ENCODE data around the gene STRN.

GRCh38 chr2:36973320-36973719 lies 7.0 kb upstream of the STRN start:
- TF ChIP-seq CTCF (IDR thresholded peaks at IDR 0.05) (no peak), POLR2AphosphoS5 (IDR thresholded peaks at IDR 0.05; ENCODE audit: low read depth, low read length) (no peak), SIN3A (IDR thresholded peaks at IDR 0.05; ENCODE audit: borderline replicate concordance, insufficient read depth, low read depth, low read length) (no peak), TCF7L2 (IDR thresholded peaks at IDR 0.05; ENCODE audit: low read depth, low read length) (no peak)
